ENCODE data around the gene WDFY4.

Gene WDFY4

GRCh38 chr10:49021685-49022084 is 337.0 kb downstream of the WDFY4 start:
- DNase-seq (ENCODE audit: low read depth, low spot score) = no peak

- DNase-seq (ENCODE audit: low read depth, low spot score) = no peak
These were observed 338.4 kb downstream of the WDFY4 start for GRCh38 chr10:49023071-49023470.

- DNase-seq (ENCODE audit: low read depth, low spot score) = no peak
These were observed 339.1 kb downstream of the WDFY4 start for GRCh38 chr10:49023752-49024151.

- DNase-seq (ENCODE audit: low read depth, low spot score) = no peak
These were observed 339.8 kb downstream of the WDFY4 start for GRCh38 chr10:49024484-49024883.

GRCh38 chr10:49025347-49025983 is 340.8 kb downstream of the WDFY4 start:
- no peak for DNase-seq (ENCODE audit: low read depth, low spot score)

- no peak for DNase-seq (ENCODE audit: low read depth, low spot score)
These were observed 344.0 kb downstream of the WDFY4 start for GRCh38 chr10:49028639-49029038.

- DNase-seq (ENCODE audit: low read depth, low spot score) = no peak
These were observed 345.0 kb downstream of the WDFY4 start for GRCh38 chr10:49029666-49030065.

All from iPS DF 19.7 (cell line).